ENCODE measurements around the gene JAZF1.

Gene JAZF1

GRCh38 chr7:27999829-28000228 lies 180.8 kb downstream of the JAZF1 start:
- no peak for DNase-seq

- no peak for DNase-seq
Measured at GRCh38 chr7:27998382-27998781, 182.2 kb downstream of the JAZF1 start.

- DNase-seq, result no peak
Measured at GRCh38 chr7:27997188-27997707, 183.3 kb downstream of the JAZF1 start.

GRCh38 chr7:27996141-27996540 lies 184.5 kb downstream of the JAZF1 start:
- no peak for DNase-seq

- no peak for DNase-seq
Measured at GRCh38 chr7:27995228-27995627, 185.4 kb downstream of the JAZF1 start.

- no peak for DNase-seq
Measured at GRCh38 chr7:27994639-27995038, 186.0 kb downstream of the JAZF1 start.

GRCh38 chr7:27992755-27993493 lies 187.7 kb downstream of the JAZF1 start:
- no peak for DNase-seq

GRCh38 chr7:27992097-27992496 lies 188.5 kb downstream of the JAZF1 start:
- DNase-seq, result no peak

GRCh38 chr7:27991006-27991528 lies 189.5 kb downstream of the JAZF1 start:
- no peak for DNase-seq

GRCh38 chr7:27976531-27976930 lies 204.1 kb downstream of the JAZF1 start:
- DNase-seq, result no peak

GRCh38 chr7:27973625-27974024 lies 207.0 kb downstream of the JAZF1 start:
- DNase-seq, result no peak

GRCh38 chr7:27972276-27972675 lies 208.3 kb downstream of the JAZF1 start:
- no peak for DNase-seq

- no peak for DNase-seq
Measured at GRCh38 chr7:27971171-27971812, 209.3 kb downstream of the JAZF1 start.

GRCh38 chr7:27970350-27970749 lies 210.2 kb downstream of the JAZF1 start:
- DNase-seq, result no peak

- no peak for DNase-seq
Measured at GRCh38 chr7:27969346-27969745, 211.2 kb downstream of the JAZF1 start.

- no peak for DNase-seq
Measured at GRCh38 chr7:27967639-27968038, 213.0 kb downstream of the JAZF1 start.

- DNase-seq, result no peak
Measured at GRCh38 chr7:27966219-27966780, 214.3 kb downstream of the JAZF1 start.

GRCh38 chr7:27965650-27966049 lies 214.9 kb downstream of the JAZF1 start:
- no peak for DNase-seq

GRCh38 chr7:27964820-27965219 lies 215.8 kb downstream of the JAZF1 start:
- DNase-seq, result no peak

- DNase-seq, result no peak
Measured at GRCh38 chr7:27963056-27963455, 217.5 kb downstream of the JAZF1 start.

GRCh38 chr7:27962273-27962672 lies 218.3 kb downstream of the JAZF1 start:
- no peak for DNase-seq

GRCh38 chr7:27961255-27961654 lies 219.3 kb downstream of the JAZF1 start:
- no peak for DNase-seq

GRCh38 chr7:27960415-27960814 lies 220.2 kb downstream of the JAZF1 start:
- no peak for DNase-seq
